Nephron progenitor cell (in vitro differentiated cells): ENCODE results near the gene ZFAND3.

Experiments
- DNase-seq: peaks from one replicate; pipeline ENCODE4 v3.0.0; 2021
- H3K27ac Mint-ChIP-seq: 2 replicates; pipeline ENCODE4 v1.8.0; 2021; ENCODE audit warnings: mild to moderate bottlenecking, moderate library complexity, mixed read lengths
- H3K27me3 Mint-ChIP-seq: 2 replicates; pipeline ENCODE4 v1.8.0; 2021; ENCODE audit warnings: mild to moderate bottlenecking, low read depth, mixed read lengths; ENCODE audit not compliant: poor library complexity
- H3K36me3 Mint-ChIP-seq: 2 replicates; pipeline ENCODE4 v1.8.0; 2021; ENCODE audit warnings: low read depth, mixed read lengths
- H3K4me1 Mint-ChIP-seq: 2 replicates; pipeline ENCODE4 v1.8.0; 2021; ENCODE audit warnings: mixed read lengths
- H3K4me3 Mint-ChIP-seq: 2 replicates; pipeline ENCODE4 v1.8.0; 2021; ENCODE audit warnings: mild to moderate bottlenecking, moderate library complexity, mixed read lengths
- H3K9me3 Mint-ChIP-seq: 2 replicates; pipeline ENCODE4 v1.8.0; 2021; ENCODE audit warnings: mild to moderate bottlenecking, moderate library complexity, mixed read lengths
- TF ChIP-seq, protein P1 (sequence below): fragments of 200-600 bp; sonication (generic); IDR thresholded peaks from 2 replicates; pipeline ENCODE4 v1.5.0; 2021; ENCODE audit warnings: antibody characterized with exemption

The ZFAND3 gene

GRCh38 chr6:37920667-37921066 lies 101.1 kb downstream of the ZFAND3 start:
- no peak for DNase-seq
- TF ChIP-seq, protein P1, sequence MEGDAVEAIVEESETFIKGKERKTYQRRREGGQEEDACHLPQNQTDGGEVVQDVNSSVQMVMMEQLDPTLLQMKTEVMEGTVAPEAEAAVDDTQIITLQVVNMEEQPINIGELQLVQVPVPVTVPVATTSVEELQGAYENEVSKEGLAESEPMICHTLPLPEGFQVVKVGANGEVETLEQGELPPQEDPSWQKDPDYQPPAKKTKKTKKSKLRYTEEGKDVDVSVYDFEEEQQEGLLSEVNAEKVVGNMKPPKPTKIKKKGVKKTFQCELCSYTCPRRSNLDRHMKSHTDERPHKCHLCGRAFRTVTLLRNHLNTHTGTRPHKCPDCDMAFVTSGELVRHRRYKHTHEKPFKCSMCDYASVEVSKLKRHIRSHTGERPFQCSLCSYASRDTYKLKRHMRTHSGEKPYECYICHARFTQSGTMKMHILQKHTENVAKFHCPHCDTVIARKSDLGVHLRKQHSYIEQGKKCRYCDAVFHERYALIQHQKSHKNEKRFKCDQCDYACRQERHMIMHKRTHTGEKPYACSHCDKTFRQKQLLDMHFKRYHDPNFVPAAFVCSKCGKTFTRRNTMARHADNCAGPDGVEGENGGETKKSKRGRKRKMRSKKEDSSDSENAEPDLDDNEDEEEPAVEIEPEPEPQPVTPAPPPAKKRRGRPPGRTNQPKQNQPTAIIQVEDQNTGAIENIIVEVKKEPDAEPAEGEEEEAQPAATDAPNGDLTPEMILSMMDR, result no peak
- no peaks in the 10 kb centered on the region for H3K9me3 Mint-ChIP-seq
- no peaks in the 10 kb centered on the region for H3K27me3 Mint-ChIP-seq
- H3K27ac Mint-ChIP-seq, result peak overlapping the region; percentile 92
- H3K36me3 Mint-ChIP-seq, result peaks cover 4% of the 10 kb centered on the region
- peaks cover 19% of the 10 kb centered on the region for H3K4me1 Mint-ChIP-seq
- H3K4me3 Mint-ChIP-seq, result no peak overlapping the region

- H3K36me3 Mint-ChIP-seq, result no peaks in the 10 kb centered on the region
- no peak overlapping the region for H3K4me3 Mint-ChIP-seq
- TF ChIP-seq, protein P1, result no peak
- no peaks in the 10 kb centered on the region for H3K27me3 Mint-ChIP-seq
- H3K27ac Mint-ChIP-seq, result no peak overlapping the region
- peaks cover 19% of the 10 kb centered on the region for H3K4me1 Mint-ChIP-seq
- DNase-seq, result no peak
- no peaks in the 10 kb centered on the region for H3K9me3 Mint-ChIP-seq
These were observed 103.0 kb downstream of the ZFAND3 start for GRCh38 chr6:37922563-37922962.

GRCh38 chr6:37923514-37923913 lies 104.0 kb downstream of the ZFAND3 start:
- no peak overlapping the region for H3K4me3 Mint-ChIP-seq
- H3K4me1 Mint-ChIP-seq, result peaks cover 22% of the 10 kb centered on the region
- TF ChIP-seq, protein P1, result no peak
- no peaks in the 10 kb centered on the region for H3K36me3 Mint-ChIP-seq
- DNase-seq, result no peak
- no peak overlapping the region for H3K27ac Mint-ChIP-seq
- no peaks in the 10 kb centered on the region for H3K9me3 Mint-ChIP-seq
- no peaks in the 10 kb centered on the region for H3K27me3 Mint-ChIP-seq

GRCh38 chr6:37926661-37927060 lies 107.1 kb downstream of the ZFAND3 start:
- Mint-ChIP-seq H3K27ac (no peak overlapping the region), H3K4me1 (peaks cover 16% of the 10 kb centered on the region), H3K4me3 (no peak overlapping the region), H3K36me3 (peaks cover 14% of the 10 kb centered on the region), H3K27me3 (no peaks in the 10 kb centered on the region), H3K9me3 (no peaks in the 10 kb centered on the region)
- no peak for DNase-seq
- TF ChIP-seq, protein P1, result no peak

DNA sequence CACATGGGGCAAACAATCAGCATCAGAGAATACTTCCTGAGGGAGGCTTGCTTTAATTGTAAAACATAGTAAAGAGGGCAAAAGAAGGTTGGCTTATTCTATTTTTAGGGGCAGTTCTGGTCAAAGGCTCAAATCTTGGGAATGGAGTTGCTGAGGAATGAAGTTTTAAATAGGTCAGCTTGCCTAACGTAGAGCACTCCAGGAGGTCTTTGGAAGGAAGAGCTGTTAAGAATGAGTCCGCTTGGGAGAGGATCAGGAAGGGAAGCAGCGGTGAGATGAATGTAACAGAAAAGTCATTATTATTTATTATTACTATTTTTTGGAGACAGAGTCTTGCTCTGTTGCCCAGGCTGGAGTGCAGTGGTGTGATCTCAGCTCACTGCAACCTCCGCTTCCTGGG lies 108.7 kb downstream of the ZFAND3 start:
- no peak overlapping the region for H3K27ac Mint-ChIP-seq
- TF ChIP-seq, protein P1, result no peak
- H3K4me1 Mint-ChIP-seq, result peaks cover 16% of the 10 kb centered on the region
- DNase-seq, result no peak
- H3K9me3 Mint-ChIP-seq, result no peaks in the 10 kb centered on the region
- no peaks in the 10 kb centered on the region for H3K27me3 Mint-ChIP-seq
- peaks cover 21% of the 10 kb centered on the region for H3K36me3 Mint-ChIP-seq
- H3K4me3 Mint-ChIP-seq, result no peak overlapping the region

DNA sequence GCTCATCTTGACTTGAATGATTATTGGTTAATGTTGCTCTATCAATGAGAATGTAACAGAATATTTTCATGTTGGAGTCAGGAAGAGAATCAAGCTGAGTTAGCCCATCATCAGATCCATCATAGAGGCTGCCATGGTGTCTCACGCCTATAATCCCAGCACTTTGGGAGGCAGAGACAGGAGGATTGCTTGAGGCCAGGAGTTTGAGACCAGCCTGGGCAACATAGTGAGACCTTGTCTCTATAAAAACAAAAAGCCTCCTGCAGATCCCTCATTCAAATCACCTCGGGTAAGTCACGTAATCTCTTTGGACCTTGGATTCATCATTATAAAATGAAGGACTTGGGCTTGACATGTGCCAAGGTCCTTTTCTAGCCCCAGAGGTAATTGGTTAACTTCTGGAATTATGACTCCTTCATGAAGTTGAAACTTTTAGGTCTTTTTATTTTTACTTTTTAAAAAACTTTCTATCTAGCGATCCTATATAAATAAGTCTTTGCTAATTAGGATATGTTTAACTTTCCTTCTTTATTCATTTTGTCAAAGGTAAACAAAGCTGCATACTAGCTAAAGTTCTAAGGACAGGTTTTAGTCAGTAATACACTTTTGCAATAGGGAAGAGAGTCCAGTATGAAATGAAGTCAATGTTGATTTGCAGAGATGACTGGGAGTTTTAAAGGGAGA lies 110.9 kb downstream of the ZFAND3 start:
- Mint-ChIP-seq H3K4me1 (peaks cover 16% of the 10 kb centered on the region), H3K27me3 (no peaks in the 10 kb centered on the region), H3K9me3 (no peaks in the 10 kb centered on the region), H3K27ac (peak overlapping the region; percentile 27), H3K36me3 (peaks cover 30% of the 10 kb centered on the region), H3K4me3 (no peak overlapping the region)
- DNase-seq, result no peak
- TF ChIP-seq, protein P1, result no peak
